Ishikawa (cell line): ENCODE measurements around the gene ATG4A.

Experiments
- TCF12 ChIP-seq: IDR thresholded peaks from 2 replicates; pipeline ENCODE4 v1.6.1; 2012; ENCODE audit warnings: low read depth
- TF ChIP-seq, protein P1 (sequence below): IDR thresholded peaks from 2 replicates; pipeline ENCODE4 v1.6.1; 2012; ENCODE audit warnings: low read depth, mild to moderate bottlenecking
- TF ChIP-seq, protein P2 (sequence below): IDR thresholded peaks from 2 replicates; pipeline ENCODE4 v1.6.1; 2012

DNA sequence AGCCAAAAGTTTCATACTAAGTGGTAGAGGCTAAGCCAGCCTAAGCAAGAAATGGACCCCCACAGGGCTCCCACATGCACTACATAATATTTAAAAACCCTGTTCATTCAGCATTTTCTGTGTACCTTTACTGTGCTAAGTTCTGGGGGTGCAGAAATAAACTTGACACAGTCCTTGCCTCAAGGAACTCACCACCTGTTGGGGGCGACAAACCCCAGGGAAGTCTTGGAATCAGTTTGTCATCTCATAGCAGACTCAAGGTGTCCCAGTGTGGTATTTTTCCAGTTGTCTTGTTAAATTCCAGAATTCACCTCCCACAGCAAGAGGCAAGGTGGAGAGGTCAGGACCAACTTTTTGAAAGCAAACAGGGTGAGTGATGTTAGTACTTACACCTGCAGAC, 43.1 kb downstream of the ATG4A start:
- TF ChIP-seq TCF12: no peak
- TF ChIP-seq, protein P1, sequence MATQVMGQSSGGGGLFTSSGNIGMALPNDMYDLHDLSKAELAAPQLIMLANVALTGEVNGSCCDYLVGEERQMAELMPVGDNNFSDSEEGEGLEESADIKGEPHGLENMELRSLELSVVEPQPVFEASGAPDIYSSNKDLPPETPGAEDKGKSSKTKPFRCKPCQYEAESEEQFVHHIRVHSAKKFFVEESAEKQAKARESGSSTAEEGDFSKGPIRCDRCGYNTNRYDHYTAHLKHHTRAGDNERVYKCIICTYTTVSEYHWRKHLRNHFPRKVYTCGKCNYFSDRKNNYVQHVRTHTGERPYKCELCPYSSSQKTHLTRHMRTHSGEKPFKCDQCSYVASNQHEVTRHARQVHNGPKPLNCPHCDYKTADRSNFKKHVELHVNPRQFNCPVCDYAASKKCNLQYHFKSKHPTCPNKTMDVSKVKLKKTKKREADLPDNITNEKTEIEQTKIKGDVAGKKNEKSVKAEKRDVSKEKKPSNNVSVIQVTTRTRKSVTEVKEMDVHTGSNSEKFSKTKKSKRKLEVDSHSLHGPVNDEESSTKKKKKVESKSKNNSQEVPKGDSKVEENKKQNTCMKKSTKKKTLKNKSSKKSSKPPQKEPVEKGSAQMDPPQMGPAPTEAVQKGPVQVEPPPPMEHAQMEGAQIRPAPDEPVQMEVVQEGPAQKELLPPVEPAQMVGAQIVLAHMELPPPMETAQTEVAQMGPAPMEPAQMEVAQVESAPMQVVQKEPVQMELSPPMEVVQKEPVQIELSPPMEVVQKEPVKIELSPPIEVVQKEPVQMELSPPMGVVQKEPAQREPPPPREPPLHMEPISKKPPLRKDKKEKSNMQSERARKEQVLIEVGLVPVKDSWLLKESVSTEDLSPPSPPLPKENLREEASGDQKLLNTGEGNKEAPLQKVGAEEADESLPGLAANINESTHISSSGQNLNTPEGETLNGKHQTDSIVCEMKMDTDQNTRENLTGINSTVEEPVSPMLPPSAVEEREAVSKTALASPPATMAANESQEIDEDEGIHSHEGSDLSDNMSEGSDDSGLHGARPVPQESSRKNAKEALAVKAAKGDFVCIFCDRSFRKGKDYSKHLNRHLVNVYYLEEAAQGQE: no peak
- TF ChIP-seq, protein P2, sequence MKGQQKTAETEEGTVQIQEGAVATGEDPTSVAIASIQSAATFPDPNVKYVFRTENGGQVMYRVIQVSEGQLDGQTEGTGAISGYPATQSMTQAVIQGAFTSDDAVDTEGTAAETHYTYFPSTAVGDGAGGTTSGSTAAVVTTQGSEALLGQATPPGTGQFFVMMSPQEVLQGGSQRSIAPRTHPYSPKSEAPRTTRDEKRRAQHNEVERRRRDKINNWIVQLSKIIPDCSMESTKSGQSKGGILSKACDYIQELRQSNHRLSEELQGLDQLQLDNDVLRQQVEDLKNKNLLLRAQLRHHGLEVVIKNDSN: no peak
